Measurements from ENCODE around the gene CAVIN2. TPM values are rescaled to one million over a fixed set of nuclear protein-coding genes. Genes with fewer than 3 reads are reported as not detected.

The CAVIN2 gene
- total and polyA plus RNA-seq, 7 experiments from 2014 or later, result 0.29 to 3.7 TPM; not detected in 5

DNA sequence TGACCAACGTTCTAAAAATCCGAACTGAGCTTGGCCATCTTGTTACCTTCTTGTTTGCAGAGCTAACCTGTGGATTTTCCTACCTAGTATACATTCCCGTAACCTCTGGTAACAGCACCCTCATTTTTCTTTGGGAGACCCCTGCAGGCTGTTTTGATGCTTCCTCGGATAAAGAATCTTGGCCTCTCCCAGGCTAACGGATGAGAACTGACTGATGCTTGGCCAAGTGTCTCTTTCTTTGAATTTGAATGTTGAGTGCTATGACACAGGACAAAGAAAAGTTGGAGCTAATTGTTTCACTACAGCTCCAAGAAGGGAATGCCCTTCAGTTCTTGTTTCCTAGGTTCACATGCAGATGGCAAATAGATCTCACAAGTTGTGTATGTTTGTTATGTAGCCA lies 19.3 kb upstream of the CAVIN2 start:
- CTCF ChIA-PET, result no interaction called here
- Histone ChIP-seq H3K4me3 (ENCODE audit: low read length) (no peak overlapping the region), H3K4me1 (ENCODE audit: control insufficient read depth in 2 of 2, insufficient read depth in 2 of 2, low read length in 2 of 2) (no peaks in the 10 kb centered on the region), H3K27ac (ENCODE audit: low read depth, low read length) (no peak overlapping the region), H3K36me3 (ENCODE audit: control insufficient read depth in 2 of 3, insufficient read depth in 3 of 3, low read length in 3 of 3) (no peaks in the 10 kb centered on the region), H3K27me3 (ENCODE audit: control insufficient read depth in 2 of 2, insufficient read depth in 2 of 2, low read length in 2 of 2) (no peaks in the 10 kb centered on the region), H3K9me3 (ENCODE audit: control insufficient read depth in 2 of 3, low read length in 3 of 3) (no peaks in the 10 kb centered on the region)
- DNase-seq, result no peak
- POLR2A ChIA-PET, result no interaction called here
- Mint-ChIP-seq H3K36me3 (no peaks in the 10 kb centered on the region), H3K4me3 (no peak overlapping the region), H3K4me1 (no peaks in the 10 kb centered on the region), H3K9me3 (peaks cover 0 to 1% (median 0%) of the 10 kb centered on the region in 11 donors), H3K27me3 (peaks cover 15 to 27% (median 17%) of the 10 kb centered on the region in 5 donors), H3K27ac (no peak overlapping the region)
- intact Hi-C loops (cut with micrococcal nuclease), result no loop called here
- no peak for ATAC-seq

GRCh38 chr2:191864628-191865374 lies 17.9 kb upstream of the CAVIN2 start:
- H3K4me3 ChIP-seq (ENCODE audit: low read length), result no peak overlapping the region
- CTCF ChIA-PET, result no interaction called here
- Mint-ChIP-seq H3K9me3 (peaks cover 0 to 2% (median 0%) of the 10 kb centered on the region in 11 donors), H3K27ac (no peak overlapping the region), H3K36me3 (no peaks in the 10 kb centered on the region), H3K27me3 (peaks cover 15 to 34% (median 20%) of the 10 kb centered on the region in 5 donors), H3K4me1 (no peaks in the 10 kb centered on the region), H3K4me3 (no peak overlapping the region)
- POLR2A ChIA-PET, result no interaction called here
- H3K27me3 ChIP-seq (ENCODE audit: control insufficient read depth in 2 of 2, insufficient read depth in 2 of 2, low read length in 2 of 2), result no peaks in the 10 kb centered on the region
- no peaks in the 10 kb centered on the region for H3K9me3 ChIP-seq (ENCODE audit: control insufficient read depth in 2 of 3, low read length in 3 of 3)
- H3K27ac ChIP-seq (ENCODE audit: low read depth, low read length), result no peak overlapping the region
- H3K36me3 ChIP-seq (ENCODE audit: control insufficient read depth in 2 of 3, insufficient read depth in 3 of 3, low read length in 3 of 3), result no peaks in the 10 kb centered on the region
- DNase-seq (no peak), ATAC-seq (no peak)
- no peaks in the 10 kb centered on the region for H3K4me1 ChIP-seq (ENCODE audit: control insufficient read depth in 2 of 2, insufficient read depth in 2 of 2, low read length in 2 of 2)
- intact Hi-C loops (cut with micrococcal nuclease), result no loop called here

DNA sequence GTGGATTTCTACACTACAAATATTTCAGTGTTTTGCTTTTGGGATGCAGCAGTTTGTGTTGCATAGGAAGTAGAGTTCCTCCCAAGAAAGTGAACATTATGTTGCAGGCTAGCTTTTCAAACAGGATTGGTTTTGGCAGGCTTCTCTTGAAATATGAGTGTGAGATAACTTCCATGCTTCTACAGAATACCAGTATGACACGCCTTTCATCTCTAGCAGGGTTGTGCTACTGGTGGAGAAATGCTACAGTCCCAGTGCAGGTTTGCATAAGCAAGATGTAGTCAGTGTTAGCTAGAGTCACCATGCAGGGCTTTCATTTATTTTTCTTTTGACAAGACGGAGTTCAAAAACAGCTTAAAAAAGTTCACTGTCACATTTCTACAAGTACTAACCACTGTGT lies 17.1 kb upstream of the CAVIN2 start:
- Histone ChIP-seq H3K9me3 (ENCODE audit: control insufficient read depth in 2 of 3, low read length in 3 of 3) (no peaks in the 10 kb centered on the region), H3K4me3 (ENCODE audit: low read length) (no peak overlapping the region), H3K27me3 (ENCODE audit: control insufficient read depth in 2 of 2, insufficient read depth in 2 of 2, low read length in 2 of 2) (no peaks in the 10 kb centered on the region), H3K4me1 (ENCODE audit: control insufficient read depth in 2 of 2, insufficient read depth in 2 of 2, low read length in 2 of 2) (no peaks in the 10 kb centered on the region), H3K27ac (ENCODE audit: low read depth, low read length) (no peak overlapping the region), H3K36me3 (ENCODE audit: control insufficient read depth in 2 of 3, insufficient read depth in 3 of 3, low read length in 3 of 3) (no peaks in the 10 kb centered on the region)
- Mint-ChIP-seq H3K27ac (no peak overlapping the region), H3K4me1 (no peaks in the 10 kb centered on the region), H3K27me3 (peaks cover 13 to 31% (median 18%) of the 10 kb centered on the region in 5 donors), H3K9me3 (peaks cover 0 to 2% (median 0%) of the 10 kb centered on the region in 11 donors), H3K36me3 (no peaks in the 10 kb centered on the region), H3K4me3 (no peak overlapping the region)
- DNase-seq (no peak), ATAC-seq (no peak)
- ChIA-PET POLR2A (no interaction called here), CTCF (interaction anchor here (0.7 kb wide), 1 partner anchor 71 kb away, joined by 3 read pairs; no protein-coding TSS in a partner anchor)
- intact Hi-C loops (cut with micrococcal nuclease), result no loop called here

DNA sequence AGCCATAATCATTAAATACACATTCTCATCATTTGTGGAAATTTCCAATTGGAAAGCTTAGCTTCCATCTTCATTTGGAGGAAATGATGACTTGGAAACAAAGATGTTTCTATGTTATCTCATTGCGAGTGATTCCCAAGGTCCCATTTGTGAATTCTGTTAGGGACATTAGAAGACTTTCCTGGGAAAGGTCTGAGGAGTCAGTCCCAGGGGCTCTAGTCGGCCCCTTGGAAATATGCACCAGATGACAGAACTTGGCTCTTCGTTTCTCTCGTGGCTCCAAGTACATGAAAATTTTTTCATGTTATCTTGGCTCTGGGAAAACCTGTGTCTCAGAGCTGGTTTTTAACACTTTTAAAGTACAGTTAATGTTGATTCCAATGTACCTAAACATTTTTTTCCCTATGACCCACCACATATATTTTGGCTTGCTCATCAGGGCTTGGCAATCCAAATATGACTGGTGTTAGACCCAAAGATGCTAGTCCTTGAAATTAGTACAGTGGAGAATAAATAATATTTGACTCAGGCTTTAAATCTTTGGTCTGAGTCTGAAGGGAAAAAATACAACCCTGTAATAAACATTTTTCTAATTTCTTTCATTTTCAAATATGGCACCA lies 15.4 kb upstream of the CAVIN2 start:
- peaks cover 14 to 36% (median 21%) of the 10 kb centered on the region in 5 donors for H3K27me3 Mint-ChIP-seq
- no peak overlapping the region for H3K4me3 ChIP-seq (ENCODE audit: low read length)
- H3K36me3 Mint-ChIP-seq, result no peaks in the 10 kb centered on the region
- ChIA-PET POLR2A (interaction anchor here (0.5 kb wide), 1 partner anchor 26 kb away, joined by 3 read pairs; no protein-coding TSS in a partner anchor), CTCF (no interaction called here)
- H3K27ac Mint-ChIP-seq, result no peak overlapping the region
- H3K27me3 ChIP-seq (ENCODE audit: control insufficient read depth in 2 of 2, insufficient read depth in 2 of 2, low read length in 2 of 2), result no peaks in the 10 kb centered on the region
- H3K4me1 ChIP-seq (ENCODE audit: control insufficient read depth in 2 of 2, insufficient read depth in 2 of 2, low read length in 2 of 2), result no peaks in the 10 kb centered on the region
- H3K27ac ChIP-seq (ENCODE audit: low read depth, low read length), result no peak overlapping the region
- DNase-seq (no peak), ATAC-seq (no peak)
- intact Hi-C loops (cut with micrococcal nuclease), result no loop called here
- no peaks in the 10 kb centered on the region for H3K4me1 Mint-ChIP-seq
- no peaks in the 10 kb centered on the region for H3K36me3 ChIP-seq (ENCODE audit: control insufficient read depth in 2 of 3, insufficient read depth in 3 of 3, low read length in 3 of 3)
- H3K4me3 Mint-ChIP-seq, result no peak overlapping the region
- no peaks in the 10 kb centered on the region for H3K9me3 ChIP-seq (ENCODE audit: control insufficient read depth in 2 of 3, low read length in 3 of 3)
- H3K9me3 Mint-ChIP-seq, result peaks cover 0 to 2% (median 0%) of the 10 kb centered on the region in 11 donors

DNA sequence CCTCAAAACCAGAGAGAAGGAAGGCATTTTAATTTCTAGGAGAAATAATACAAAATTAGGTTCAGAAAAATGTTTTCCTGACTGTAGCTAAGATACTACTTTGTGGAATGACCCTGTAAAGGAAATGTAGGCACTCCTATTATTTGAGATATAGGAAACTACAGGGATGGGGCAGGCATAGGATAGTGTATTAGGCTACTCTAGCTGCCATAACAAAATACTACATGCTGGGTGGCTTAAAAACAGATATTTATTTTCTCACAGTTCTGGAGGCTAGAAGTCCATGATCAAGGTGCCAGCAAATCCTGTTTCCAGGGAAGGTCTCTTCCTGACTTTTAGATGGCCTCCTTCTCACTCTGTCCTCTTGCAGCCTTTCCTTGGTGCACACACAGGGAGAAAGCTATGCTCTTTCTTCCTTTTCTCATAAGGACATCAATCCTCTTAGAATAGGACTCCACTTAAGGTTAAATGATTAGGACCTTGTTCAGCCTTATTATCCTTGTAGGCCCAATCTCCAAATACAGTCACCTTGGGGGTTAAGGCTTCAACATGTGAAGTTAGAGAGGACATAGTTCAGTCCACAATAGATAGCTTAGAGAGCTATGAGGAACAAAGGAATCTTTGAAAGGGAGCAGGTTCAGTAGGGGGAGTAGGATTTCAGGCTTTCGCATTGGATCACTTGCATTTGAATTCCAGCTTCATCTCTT lies 14.0 kb upstream of the CAVIN2 start:
- Histone ChIP-seq H3K4me3 (ENCODE audit: low read length) (no peak overlapping the region), H3K36me3 (ENCODE audit: control insufficient read depth in 2 of 3, insufficient read depth in 3 of 3, low read length in 3 of 3) (no peaks in the 10 kb centered on the region), H3K27ac (ENCODE audit: low read depth, low read length) (no peak overlapping the region), H3K4me1 (ENCODE audit: control insufficient read depth in 2 of 2, insufficient read depth in 2 of 2, low read length in 2 of 2) (no peaks in the 10 kb centered on the region), H3K27me3 (ENCODE audit: control insufficient read depth in 2 of 2, insufficient read depth in 2 of 2, low read length in 2 of 2) (no peaks in the 10 kb centered on the region), H3K9me3 (ENCODE audit: control insufficient read depth in 2 of 3, low read length in 3 of 3) (no peaks in the 10 kb centered on the region)
- CTCF ChIA-PET, result no interaction called here
- Mint-ChIP-seq H3K27me3 (peaks cover 12 to 39% (median 22%) of the 10 kb centered on the region in 5 donors), H3K4me3 (no peak overlapping the region), H3K36me3 (no peaks in the 10 kb centered on the region), H3K27ac (no peak overlapping the region), H3K9me3 (peaks cover 0 to 2% (median 0%) of the 10 kb centered on the region in 11 donors), H3K4me1 (no peaks in the 10 kb centered on the region)
- POLR2A ChIA-PET, result no interaction called here
- no peak for ATAC-seq
- intact Hi-C loops (cut with micrococcal nuclease), result no loop called here
- no peak for DNase-seq

DNA sequence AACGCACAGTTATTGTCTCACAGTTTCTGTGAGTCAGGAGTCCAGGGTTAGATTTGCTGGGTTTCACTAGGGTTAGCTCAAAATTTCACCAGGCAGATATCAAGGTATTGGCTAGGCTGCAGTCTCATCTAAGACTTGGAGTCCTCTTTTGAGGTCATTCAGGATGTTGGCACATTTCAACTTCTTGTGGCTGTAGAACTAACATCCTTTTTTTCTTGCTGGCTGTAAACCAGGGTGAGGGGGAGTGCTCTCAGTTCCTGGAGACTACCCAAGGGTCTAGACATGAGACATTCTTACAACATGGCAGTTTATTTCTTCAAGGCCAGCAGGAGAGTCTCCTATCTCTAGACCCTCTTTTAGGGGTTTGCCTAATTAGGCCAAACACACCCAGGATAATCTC lies 12.8 kb upstream of the CAVIN2 start:
- H3K9me3 Mint-ChIP-seq, result peaks cover 0 to 2% (median 0%) of the 10 kb centered on the region in 11 donors
- Histone ChIP-seq H3K4me1 (ENCODE audit: control insufficient read depth in 2 of 2, insufficient read depth in 2 of 2, low read length in 2 of 2) (no peaks in the 10 kb centered on the region), H3K9me3 (ENCODE audit: control insufficient read depth in 2 of 3, low read length in 3 of 3) (no peaks in the 10 kb centered on the region), H3K27ac (ENCODE audit: low read depth, low read length) (no peak overlapping the region), H3K36me3 (ENCODE audit: control insufficient read depth in 2 of 3, insufficient read depth in 3 of 3, low read length in 3 of 3) (no peaks in the 10 kb centered on the region), H3K27me3 (ENCODE audit: control insufficient read depth in 2 of 2, insufficient read depth in 2 of 2, low read length in 2 of 2) (no peaks in the 10 kb centered on the region), H3K4me3 (ENCODE audit: low read length) (no peak overlapping the region)
- no peak overlapping the region for H3K27ac Mint-ChIP-seq
- H3K4me3 Mint-ChIP-seq, result no peak overlapping the region
- DNase-seq (no peak), ATAC-seq (no peak)
- H3K36me3 Mint-ChIP-seq, result no peaks in the 10 kb centered on the region
- intact Hi-C loops (cut with micrococcal nuclease), result no loop called here
- CTCF ChIA-PET, result no interaction called here
- no peaks in the 10 kb centered on the region for H3K4me1 Mint-ChIP-seq
- peaks cover 13 to 31% (median 16%) of the 10 kb centered on the region in 5 donors for H3K27me3 Mint-ChIP-seq
- POLR2A ChIA-PET, result no interaction called here

Data from naive thymus-derived CD4-positive, alpha-beta T cell (primary cell).